Measurements from ENCODE around the gene PMS1. TPM values are rescaled to one million over a fixed set of nuclear protein-coding genes. Genes with fewer than 3 reads are reported as not detected.

PMS1 gene
- total and polyA plus RNA-seq, 2 donors (not counting 3 experiments of a cell fraction or from before 2014, with no cell fraction given): 6.6 to 27.8 TPM

- FAIRE-seq (no peak), DNase-seq (ENCODE audit: low read depth, low spot score) (no peak)
- no TSS peak for BruUV-seq (replicated peaks)
- ChIA-PET POLR2A (no interaction called here), CTCF (interaction anchor here (1.0 kb wide), 1 partner anchor 16 kb away, joined by 3 read pairs; no protein-coding TSS in a partner anchor)
- Histone ChIP-seq H3K9ac (replicated peaks; ENCODE audit: extremely low read depth, insufficient read depth, low read length) (no peak overlapping the region), H3K4me2 (ENCODE audit: insufficient read depth, low read length) (no peak overlapping the region), H3K4me3 (replicated peaks in 1 of 3; ENCODE audit: insufficient read depth in 1 of 3, low read depth in 1 of 3, low read length in 3 of 3) (no peak overlapping the region), H3K27ac (ENCODE audit: insufficient read depth, low read depth, low read length) (no peak overlapping the region), H3K9me3 (replicated peaks; ENCODE audit: control insufficient read depth, insufficient read depth, low read length) (no peaks in the 10 kb centered on the region), H2AFZ (ENCODE audit: low read depth, low read length) (no peak overlapping the region), H3K27me3 (ENCODE audit: control insufficient read depth in 2 of 2, insufficient read depth in 2 of 2, low read length in 2 of 2) (no peaks in the 10 kb centered on the region), H3K4me1 (ENCODE audit: control insufficient read depth, extremely low read depth, insufficient read depth, low read length) (no peaks in the 10 kb centered on the region), H4K20me1 (replicated peaks; ENCODE audit: control insufficient read depth, extremely low read depth, insufficient read depth, low read length) (no peaks in the 10 kb centered on the region), H3K9me1 (replicated peaks; ENCODE audit: control insufficient read depth, extremely low read depth, insufficient read depth, low read length) (no peaks in the 10 kb centered on the region), H3K36me3 (ENCODE audit: control insufficient read depth in 2 of 2, extremely low read depth in 1 of 2, insufficient read depth in 2 of 2, low read length in 2 of 2) (peaks cover 0 to 2% of the 10 kb centered on the region in 2 experiments), H3K79me2 (ENCODE audit: control insufficient read depth, insufficient read depth, low read length) (no peaks in the 10 kb centered on the region)
- intact Hi-C loops (cut with micrococcal nuclease): no loop called here
- dilution Hi-C loops (cut with MboI; ENCODE audit: extremely low pct_ligation_motif_present, low sequenced_read_pairs): no loop called here
- peak; percentile 19 for TF ChIP-seq GATA2 (IDR thresholded peaks at IDR 0.05; ENCODE audit: insufficient read depth, insufficient read length, low read depth, low read length)
- no peak for TF ChIP-seq MAX (IDR thresholded peaks at IDR 0.05; ENCODE audit: insufficient read depth, insufficient read length)
Observed at GRCh38 chr2:189819297-189819704, 35.1 kb downstream of the PMS1 start.

- no peak overlapping the region for H2AFZ ChIP-seq (ENCODE audit: low read depth, low read length)
- no peak overlapping the region for H3K4me2 ChIP-seq (ENCODE audit: insufficient read depth, low read length)
- no peak overlapping the region for H3K27ac ChIP-seq (ENCODE audit: insufficient read depth, low read depth, low read length)
- POLR2A ChIA-PET: no interaction called here
- no peaks in the 10 kb centered on the region for H3K9me1 ChIP-seq (replicated peaks; ENCODE audit: control insufficient read depth, extremely low read depth, insufficient read depth, low read length)
- BruUV-seq (replicated peaks): no TSS peak
- DNase-seq (ENCODE audit: low read depth, low spot score): no peak
- no peak for FAIRE-seq
- no peaks in the 10 kb centered on the region for H3K27me3 ChIP-seq (ENCODE audit: control insufficient read depth in 2 of 2, insufficient read depth in 2 of 2, low read length in 2 of 2)
- CTCF ChIA-PET: no interaction called here
- H3K9ac ChIP-seq (replicated peaks; ENCODE audit: extremely low read depth, insufficient read depth, low read length): no peak overlapping the region
- no peaks in the 10 kb centered on the region for H3K79me2 ChIP-seq (ENCODE audit: control insufficient read depth, insufficient read depth, low read length)
- TF ChIP-seq CTCF (IDR thresholded peaks at IDR 0.05; ENCODE audit: extremely low read depth in 1 of 2, insufficient read depth in 1 of 2, low read depth in 1 of 2, low read length in 2 of 2) (no peak), JUN (IDR thresholded peaks at IDR 0.05; ENCODE audit: borderline replicate concordance, insufficient read depth, insufficient read length, low read depth) (no peak), MYC (IDR thresholded peaks at IDR 0.05; ENCODE audit: low read depth, low read length) (no peak), EZH2 (IDR thresholded peaks at IDR 0.05; ENCODE audit: borderline replicate concordance, low read depth, low read length, severe bottlenecking) (no peak)
- H3K36me3 ChIP-seq (ENCODE audit: control insufficient read depth in 2 of 2, extremely low read depth in 1 of 2, insufficient read depth in 2 of 2, low read length in 2 of 2): peaks cover 0 to 4% of the 10 kb centered on the region in 2 experiments
- no peaks in the 10 kb centered on the region for H4K20me1 ChIP-seq (replicated peaks; ENCODE audit: control insufficient read depth, extremely low read depth, insufficient read depth, low read length)
- intact Hi-C loops (cut with micrococcal nuclease) (no loop called here), dilution Hi-C loops (cut with MboI; ENCODE audit: extremely low pct_ligation_motif_present, low sequenced_read_pairs) (no loop called here)
- H3K4me1 ChIP-seq (ENCODE audit: control insufficient read depth, extremely low read depth, insufficient read depth, low read length): no peaks in the 10 kb centered on the region
- no peak overlapping the region for H3K4me3 ChIP-seq (replicated peaks in 1 of 3; ENCODE audit: insufficient read depth in 1 of 3, low read depth in 1 of 3, low read length in 3 of 3)
- H3K9me3 ChIP-seq (replicated peaks; ENCODE audit: control insufficient read depth, insufficient read depth, low read length): no peaks in the 10 kb centered on the region
Observed at GRCh38 chr2:189821953-189822748, 37.9 kb downstream of the PMS1 start.

All from endothelial cell of umbilical vein (primary cell).